OCI-LY3 (cell line): ENCODE measurements around the gene OXNAD1.
A peak's percentile ranks its signal among the peaks of the same experiment; 100 is the strongest.

ENCODE experiments used
- H2AFZ ChIP-seq: fragments of 200-600, 300-600 bp; shearing (Covaris generic); 2 replicates; pipeline ENCODE4 v1.6.0; 2014; ENCODE audit warnings: antibody characterized with exemption, low read depth, low read length
- H3K27ac ChIP-seq: fragments of 200-600, 300-600 bp; sonication (generic); 2 replicates; pipeline ENCODE4 v1.5.1; 2014; ENCODE audit warnings: mild to moderate bottlenecking, low read length, moderate library complexity, mixed read lengths
- H3K27me3 ChIP-seq: fragments of 200-600, 300-600 bp; sonication (generic); 2 replicates; pipeline ENCODE4 v1.6.1; 2014; ENCODE audit warnings: low read depth, low read length, mixed read lengths
- H3K36me3 ChIP-seq: fragments of 200-600, 300-600 bp; sonication (generic); replicated peaks from 2 replicates; pipeline ENCODE3; 2014; ENCODE audit warnings: low read depth, low read length, mixed read lengths
- H3K4me1 ChIP-seq: fragments of 300-600, 200-600 bp; sonication (generic); 2 replicates; pipeline ENCODE4 v1.6.1; 2014; ENCODE audit warnings: low read length, mixed read lengths
- H3K4me2 ChIP-seq: fragments of 200-600, 300-600 bp; sonication (generic); 2 replicates; pipeline ENCODE4 v1.6.1; 2014; ENCODE audit warnings: low read length, mixed read lengths
- H3K4me3 ChIP-seq: fragments of 300-600, 200-600 bp; sonication (generic); 2 replicates; pipeline ENCODE4 v1.5.1; 2014; ENCODE audit warnings: antibody characterized with exemption, mild to moderate bottlenecking, low read length, moderate library complexity
- H3K79me2 ChIP-seq: fragments of 300-600, 200-600 bp; shearing (Covaris generic); 2 replicates; pipeline ENCODE4 v1.6.1; 2014; ENCODE audit warnings: mild to moderate bottlenecking, low read length, mixed read lengths
- H3K9ac ChIP-seq: fragments of 300-600, 200-600 bp; shearing (Covaris generic); 2 replicates; pipeline ENCODE4 v1.6.0; 2014; ENCODE audit warnings: mild to moderate bottlenecking, low read length, moderate library complexity
- H3K9me3 ChIP-seq: fragments of 200-600, 300-600 bp; shearing (Covaris generic); 2 replicates; pipeline ENCODE4 v1.6.1; 2014; ENCODE audit warnings: low read length, mixed read lengths; ENCODE audit not compliant: insufficient read depth
- H4K20me1 ChIP-seq: fragments of 200-600, 300-600 bp; sonication (generic); 2 replicates; pipeline ENCODE4 v1.6.1; 2016; ENCODE audit warnings: low read length, mixed read lengths; ENCODE audit not compliant: insufficient read depth
- EZH2phosphoT487 ChIP-seq: fragments of 200-600 bp; shearing (Covaris generic); IDR thresholded peaks from 2 replicates; pipeline ENCODE4 v1.6.1; 2018; ENCODE audit warnings: antibody characterized with exemption, mixed run types, low read depth
- TF ChIP-seq, protein P1 (sequence below): fragments of 200-600, 300-600 bp; sonication (generic); IDR thresholded peaks from 2 replicates; pipeline ENCODE4 v1.5.1; 2014; ENCODE audit warnings: antibody characterized with exemption, low read length, low read depth

The OXNAD1 gene

DNA sequence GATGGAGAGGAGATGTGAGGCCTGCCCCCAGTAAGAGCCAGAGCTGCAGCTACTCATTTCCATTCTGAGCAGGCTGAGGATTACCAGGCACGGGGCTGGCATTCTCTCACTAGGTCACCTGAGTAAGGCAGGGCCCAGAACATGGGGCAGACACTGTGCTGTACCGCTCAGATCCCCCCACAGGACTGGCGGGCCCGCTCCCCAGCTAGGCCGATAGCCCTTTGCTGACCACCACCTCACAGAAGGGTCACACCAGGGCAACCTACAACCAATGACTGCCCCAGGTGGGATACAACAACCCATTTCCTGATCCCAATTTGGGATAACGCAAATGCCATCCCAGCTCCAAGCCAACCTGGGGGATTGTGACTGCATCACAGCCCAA is 52.5 kb downstream of the OXNAD1 start:
- Histone ChIP-seq H3K4me3 (no peak overlapping the region), H3K9ac (no peak overlapping the region), H2AFZ (no peak overlapping the region), H3K27me3 (no peaks in the 10 kb centered on the region), H3K4me1 (peaks cover 24% of the 10 kb centered on the region), H3K27ac (peak overlapping the region; percentile 25), H3K79me2 (peaks cover 20% of the 10 kb centered on the region), H3K9me3 (no peaks in the 10 kb centered on the region), H3K4me2 (no peak overlapping the region), H4K20me1 (peaks cover 44% of the 10 kb centered on the region), H3K36me3 (peaks cover 86% of the 10 kb centered on the region)
- TF ChIP-seq EZH2phosphoT487: no peak
- TF ChIP-seq, protein P1, sequence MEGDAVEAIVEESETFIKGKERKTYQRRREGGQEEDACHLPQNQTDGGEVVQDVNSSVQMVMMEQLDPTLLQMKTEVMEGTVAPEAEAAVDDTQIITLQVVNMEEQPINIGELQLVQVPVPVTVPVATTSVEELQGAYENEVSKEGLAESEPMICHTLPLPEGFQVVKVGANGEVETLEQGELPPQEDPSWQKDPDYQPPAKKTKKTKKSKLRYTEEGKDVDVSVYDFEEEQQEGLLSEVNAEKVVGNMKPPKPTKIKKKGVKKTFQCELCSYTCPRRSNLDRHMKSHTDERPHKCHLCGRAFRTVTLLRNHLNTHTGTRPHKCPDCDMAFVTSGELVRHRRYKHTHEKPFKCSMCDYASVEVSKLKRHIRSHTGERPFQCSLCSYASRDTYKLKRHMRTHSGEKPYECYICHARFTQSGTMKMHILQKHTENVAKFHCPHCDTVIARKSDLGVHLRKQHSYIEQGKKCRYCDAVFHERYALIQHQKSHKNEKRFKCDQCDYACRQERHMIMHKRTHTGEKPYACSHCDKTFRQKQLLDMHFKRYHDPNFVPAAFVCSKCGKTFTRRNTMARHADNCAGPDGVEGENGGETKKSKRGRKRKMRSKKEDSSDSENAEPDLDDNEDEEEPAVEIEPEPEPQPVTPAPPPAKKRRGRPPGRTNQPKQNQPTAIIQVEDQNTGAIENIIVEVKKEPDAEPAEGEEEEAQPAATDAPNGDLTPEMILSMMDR: no peak

GRCh38 chr3:16318176-16318575 is 53.2 kb downstream of the OXNAD1 start:
- H3K4me3 ChIP-seq: no peak overlapping the region
- H3K9me3 ChIP-seq: no peaks in the 10 kb centered on the region
- H3K27me3 ChIP-seq: no peaks in the 10 kb centered on the region
- H3K36me3 ChIP-seq: peaks cover 90% of the 10 kb centered on the region
- H4K20me1 ChIP-seq: peaks cover 44% of the 10 kb centered on the region
- peaks cover 23% of the 10 kb centered on the region for H3K4me1 ChIP-seq
- no peak overlapping the region for H3K4me2 ChIP-seq
- no peak overlapping the region for H2AFZ ChIP-seq
- H3K27ac ChIP-seq: peak overlapping the region; percentile 27
- no peak for TF ChIP-seq EZH2phosphoT487
- TF ChIP-seq, protein P1: no peak
- H3K79me2 ChIP-seq: peaks cover 20% of the 10 kb centered on the region
- H3K9ac ChIP-seq: no peak overlapping the region

- Histone ChIP-seq H3K9me3 (no peaks in the 10 kb centered on the region), H3K36me3 (peaks cover 85% of the 10 kb centered on the region), H3K27me3 (no peaks in the 10 kb centered on the region), H2AFZ (no peak overlapping the region), H4K20me1 (peaks cover 34% of the 10 kb centered on the region), H3K4me1 (peaks cover 23% of the 10 kb centered on the region), H3K9ac (no peak overlapping the region), H3K4me2 (no peak overlapping the region), H3K79me2 (peaks cover 20% of the 10 kb centered on the region), H3K27ac (no peak overlapping the region), H3K4me3 (no peak overlapping the region)
- TF ChIP-seq EZH2phosphoT487: no peak
- TF ChIP-seq, protein P1: peak; percentile 80
Observed at GRCh38 chr3:16319307-16319706, 54.3 kb downstream of the OXNAD1 start.

GRCh38 chr3:16319723-16320122 is 54.7 kb downstream of the OXNAD1 start:
- H3K4me3 ChIP-seq: no peak overlapping the region
- no peak overlapping the region for H2AFZ ChIP-seq
- H3K27ac ChIP-seq: no peak overlapping the region
- H3K9me3 ChIP-seq: no peaks in the 10 kb centered on the region
- no peak overlapping the region for H3K9ac ChIP-seq
- no peaks in the 10 kb centered on the region for H3K27me3 ChIP-seq
- H3K79me2 ChIP-seq: peaks cover 20% of the 10 kb centered on the region
- no peak overlapping the region for H3K4me2 ChIP-seq
- H4K20me1 ChIP-seq: peaks cover 34% of the 10 kb centered on the region
- TF ChIP-seq EZH2phosphoT487: no peak
- TF ChIP-seq, protein P1: no peak
- peaks cover 23% of the 10 kb centered on the region for H3K4me1 ChIP-seq
- peaks cover 81% of the 10 kb centered on the region for H3K36me3 ChIP-seq
